Keratinocyte (primary cell): ENCODE data around the gene PSMB5. TPM values are rescaled to one million over a fixed set of nuclear protein-coding genes. Genes with fewer than 3 reads are reported as not detected.

Source experiments
- DNase-seq: peaks from one replicate; pipeline ENCODE4 v3.0.0-alpha.2; 2011; ENCODE audit warnings: low read depth, missing footprints, low spot score
- FAIRE-seq: peaks from 2 replicates; lab custom pipeline; 2011; peaks lifted over from hg19 to GRCh38; lab: Jason Lieb, UNC
- H2AFZ ChIP-seq: 2 replicates; pipeline ENCODE4 v1.6.0; 2012; ENCODE audit warnings: low read length, control low read depth, inconsistent platforms; ENCODE audit not compliant: control insufficient read depth
- H3K27ac ChIP-seq: 2 replicates; pipeline ENCODE4 v1.5.1; 2011; ENCODE audit warnings: low read length; ENCODE audit not compliant: control insufficient read depth, insufficient read depth
- H3K27me3 ChIP-seq: 3 replicates; pipeline ENCODE4 v1.6.0; 2011; ENCODE audit warnings: low read length; ENCODE audit not compliant: control insufficient read depth, insufficient read depth; ENCODE audit errors: extremely low read depth
- H3K36me3 ChIP-seq, 2 experiments: 2 replicates in 1 of 2; 3 replicates in 1 of 2; pipeline ENCODE4 v1.5.1; 2011; ENCODE audit warnings: low read length in 2 of 2, mild to moderate bottlenecking in 1 of 2; ENCODE audit not compliant: control insufficient read depth in 2 of 2, insufficient read depth in 2 of 2; ENCODE audit errors: extremely low read depth in 1 of 2
- H3K4me1 ChIP-seq: 3 replicates; pipeline ENCODE4 v1.5.1; 2011; ENCODE audit warnings: low read length; ENCODE audit not compliant: control insufficient read depth, insufficient read depth; ENCODE audit errors: extremely low read depth
- H3K4me2 ChIP-seq: 3 replicates; pipeline ENCODE4 v1.6.0; 2011; ENCODE audit warnings: low read depth, low read length; ENCODE audit not compliant: control insufficient read depth, insufficient read depth; ENCODE audit errors: extremely low read depth
- H3K4me3 ChIP-seq, 3 experiments: fragments of 200-600 bp in 1 of 3; sonication (generic) in 1 of 3; 2 replicates in 2 of 3; 3 replicates in 1 of 3; pipeline ENCODE4 v1.5.1; 2011 to 2016; ENCODE audit warnings: low read length in 3 of 3, mild to moderate bottlenecking in 3 of 3, control low read depth in 2 of 3, inconsistent platforms in 1 of 3, low read depth in 1 of 3, mixed read lengths in 1 of 3, mixed run types in 1 of 3, moderate library complexity in 1 of 3; ENCODE audit not compliant: control insufficient read depth in 2 of 3, insufficient read depth in 2 of 3; ENCODE audit errors: extremely low read depth in 1 of 3
- H3K79me2 ChIP-seq: 2 replicates; pipeline ENCODE4 v1.6.0; 2012; ENCODE audit warnings: low read length; ENCODE audit not compliant: control insufficient read depth, insufficient read depth
- H3K9ac ChIP-seq: 3 replicates; pipeline ENCODE4 v1.6.0; 2011; ENCODE audit warnings: low read length; ENCODE audit not compliant: control insufficient read depth, insufficient read depth; ENCODE audit errors: extremely low read depth
- H3K9me1 ChIP-seq: 3 replicates; pipeline ENCODE4 v1.6.0; 2011; ENCODE audit warnings: low read length; ENCODE audit not compliant: control insufficient read depth, insufficient read depth; ENCODE audit errors: extremely low read depth
- H3K9me3 ChIP-seq: 2 replicates; pipeline ENCODE4 v1.5.1; 2012; ENCODE audit warnings: low read depth, low read length; ENCODE audit not compliant: control insufficient read depth
- H4K20me1 ChIP-seq: 3 replicates; pipeline ENCODE4 v1.6.0; 2011; ENCODE audit warnings: low read length; ENCODE audit not compliant: control insufficient read depth, insufficient read depth; ENCODE audit errors: extremely low read depth
- CTCF ChIP-seq, 3 experiments: IDR thresholded peaks in 1 of 3; conservative IDR thresholded peaks in 1 of 3; optimal IDR thresholded peaks in 1 of 3; 2 replicates in 2 of 3; 3 replicates in 1 of 3; pipeline versions ENCODE3 to v1.5.1; 2011; ENCODE audit warnings: low read length in 3 of 3, mild to moderate bottlenecking in 3 of 3, moderate library complexity in 2 of 3, control low read depth in 1 of 3, inconsistent platforms in 1 of 3; ENCODE audit not compliant: insufficient read depth in 2 of 3; ENCODE audit errors: extremely low read depth in 1 of 3
- EZH2 ChIP-seq: IDR thresholded peaks from one replicate; pipeline ENCODE4 v1.6.1; 2012; ENCODE audit warnings: inconsistent platforms, mild to moderate bottlenecking, low read length, moderate library complexity
- dilution Hi-C: fragments of 300-500 bp; cut with MboI; formaldehyde crosslinking; loops from one replicate; pipeline ENCODE4 v1.7.0; 2020; ENCODE audit warnings: low sequenced_read_pairs; ENCODE audit not compliant: extremely low pct_ligation_motif_present
- polyA plus RNA-seq, 5 experiments: library from polyadenylated mRNA; depleted of rRNA in 3 of 5; stranded (reverse) in 3 of 5; stranded (forward) in 1 of 5; unstranded in 1 of 5; fragments of >200 nt; gene quantifications; 1 replicate in 1 of 5; 2 replicates in 3 of 5; 3 replicates in 1 of 5; pipeline versions ENCODE4 v1.2.1 to v1.2.3, GENCODE V29; 2011 to 2012; ENCODE audit warnings: missing spikeins in 2 of 5, low read depth in 1 of 5, low replicate concordance in 1 of 5

PSMB5 gene
- polyA plus RNA-seq, 1 donor (not counting 4 experiments of a cell fraction or from before 2014, with no cell fraction given) = 285 TPM

- Histone ChIP-seq H3K4me2 (no peak overlapping the region), H3K9me3 (no peaks in the 10 kb centered on the region), H3K79me2 (no peaks in the 10 kb centered on the region), H3K4me1 (no peaks in the 10 kb centered on the region), H3K4me3 (no peak overlapping the region), H3K36me3 (peaks cover 8% of the 10 kb centered on the region in 2 experiments), H3K27me3 (no peaks in the 10 kb centered on the region), H2AFZ (no peak overlapping the region), H4K20me1 (no peaks in the 10 kb centered on the region), H3K27ac (no peak overlapping the region), H3K9ac (no peak overlapping the region), H3K9me1 (no peaks in the 10 kb centered on the region)
- dilution Hi-C loops = no loop called here
- DNase-seq (no peak), FAIRE-seq (no peak)
- no peak for TF ChIP-seq CTCF (optimal IDR thresholded peaks at IDR 0.05 in 1 of 3, IDR thresholded peaks at IDR 0.05 in 1 of 3, conservative IDR thresholded peaks at IDR 0.05 in 1 of 3; ENCODE audit: extremely low read depth in 1 of 3, insufficient read depth in 2 of 3, low read length in 3 of 3)
- TF ChIP-seq EZH2 = no peak
Observed at GRCh38 chr14:23021889-23022442, 12.7 kb downstream of the PSMB5 start.

- Histone ChIP-seq H3K27me3 (no peaks in the 10 kb centered on the region), H3K36me3 (peaks cover 8% of the 10 kb centered on the region in 2 experiments), H4K20me1 (no peaks in the 10 kb centered on the region), H3K4me3 (no peak overlapping the region), H2AFZ (no peak overlapping the region), H3K9me3 (no peaks in the 10 kb centered on the region), H3K4me1 (no peaks in the 10 kb centered on the region), H3K27ac (no peak overlapping the region), H3K4me2 (no peak overlapping the region), H3K9me1 (no peaks in the 10 kb centered on the region), H3K9ac (no peak overlapping the region), H3K79me2 (no peaks in the 10 kb centered on the region)
- DNase-seq (no peak), FAIRE-seq (no peak)
- TF ChIP-seq EZH2 = no peak
- dilution Hi-C loops = no loop called here
Observed at GRCh38 chr14:23021434-23021833, 13.3 kb downstream of the PSMB5 start.
